Measurements from ENCODE around the gene SF3B1.

The SF3B1 gene

DNA sequence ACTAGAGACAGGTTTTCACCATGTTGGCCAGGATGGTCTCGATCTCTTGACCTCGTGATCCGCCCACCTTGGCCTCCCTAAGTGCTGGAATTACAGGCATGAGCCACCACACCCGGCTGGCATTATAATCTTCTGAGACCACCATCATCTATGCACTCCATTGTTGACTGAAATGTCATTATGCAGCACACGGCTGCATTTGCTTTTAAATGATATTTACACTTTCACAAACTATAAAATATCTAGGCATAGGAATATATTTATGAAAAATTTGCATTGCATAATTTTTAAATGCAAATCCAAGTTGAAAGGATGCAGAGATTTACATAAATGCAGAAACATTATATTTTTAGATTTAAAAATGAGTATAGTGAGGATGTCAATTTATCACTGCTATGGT is 94.2 kb downstream of the SF3B1 start:
- DNase-seq (ENCODE audit: low spot score): no peak
